Measurements from ENCODE around the gene ATP2A2.

ATP2A2 gene

GRCh38 chr12:110281549-110282299, 677 bp downstream of the ATP2A2 start:
- TF ChIP-seq CTCF (IDR thresholded peaks at IDR 0.05), result no peak
- peak overlapping the region; percentile 96 to 99 for H3K27ac ChIP-seq
- H3K4me3 ChIP-seq, result peak overlapping the region; percentile 95
- peak; percentile 80 for DNase-seq (ENCODE audit: low spot score)

- no peak for TF ChIP-seq CTCF (IDR thresholded peaks at IDR 0.05)
- no peak for DNase-seq (ENCODE audit: low spot score)
- H3K4me3 ChIP-seq, result peak overlapping the region; percentile 95
- H3K27ac ChIP-seq, result peak overlapping the region; percentile 96 to 99
Observed at GRCh38 chr12:110282300-110282860, 1.3 kb downstream of the ATP2A2 start.

- TF ChIP-seq CTCF (IDR thresholded peaks at IDR 0.05), result no peak
- peak; percentile 19 for DNase-seq (ENCODE audit: low spot score)
- Histone ChIP-seq H3K4me3 (peak overlapping the region; percentile 95), H3K27ac (peak overlapping the region; percentile 96 to 99)
Observed at GRCh38 chr12:110282956-110283817, 2.1 kb downstream of the ATP2A2 start.

GRCh38 chr12:110284597-110284996, 3.5 kb downstream of the ATP2A2 start:
- no peak for TF ChIP-seq CTCF (IDR thresholded peaks at IDR 0.05)
- peak overlapping the region; percentile 95 for H3K4me3 ChIP-seq
- no peak for DNase-seq (ENCODE audit: low spot score)
- peak overlapping the region; percentile 36 to 96 for H3K27ac ChIP-seq

GRCh38 chr12:110286623-110287022, 5.6 kb downstream of the ATP2A2 start:
- TF ChIP-seq CTCF (IDR thresholded peaks at IDR 0.05), result no peak
- no peak for DNase-seq (ENCODE audit: low spot score)
- H3K27ac ChIP-seq, result peak overlapping the region; percentile 19 to 39
- H3K4me3 ChIP-seq, result peak overlapping the region; percentile 95

- Histone ChIP-seq H3K27ac (peak overlapping the region in 1 of 2 donors; percentile 55), H3K4me3 (no peak overlapping the region)
- no peak for TF ChIP-seq CTCF (IDR thresholded peaks at IDR 0.05)
- DNase-seq (ENCODE audit: low spot score), result no peak
Observed at GRCh38 chr12:110287986-110288385, 6.9 kb downstream of the ATP2A2 start.
